GM20431 (cell line): ENCODE data around the gene CCSER1.
"Not testable (repeated sequence)": the region's sequence is repeated elsewhere in the genome, so short reads cannot be mapped to it uniquely, and the experiment has no call there.

ENCODE experiments used
- in situ Hi-C: fragments of 300-500 bp; cut with MseI, MboI; formaldehyde crosslinking; loops from one replicate; pipeline ENCODE4 v1.15.0; 2020; ENCODE audit warnings: low sequenced_read_pairs; ENCODE audit not compliant: unreplicated experiment

The CCSER1 gene

DNA sequence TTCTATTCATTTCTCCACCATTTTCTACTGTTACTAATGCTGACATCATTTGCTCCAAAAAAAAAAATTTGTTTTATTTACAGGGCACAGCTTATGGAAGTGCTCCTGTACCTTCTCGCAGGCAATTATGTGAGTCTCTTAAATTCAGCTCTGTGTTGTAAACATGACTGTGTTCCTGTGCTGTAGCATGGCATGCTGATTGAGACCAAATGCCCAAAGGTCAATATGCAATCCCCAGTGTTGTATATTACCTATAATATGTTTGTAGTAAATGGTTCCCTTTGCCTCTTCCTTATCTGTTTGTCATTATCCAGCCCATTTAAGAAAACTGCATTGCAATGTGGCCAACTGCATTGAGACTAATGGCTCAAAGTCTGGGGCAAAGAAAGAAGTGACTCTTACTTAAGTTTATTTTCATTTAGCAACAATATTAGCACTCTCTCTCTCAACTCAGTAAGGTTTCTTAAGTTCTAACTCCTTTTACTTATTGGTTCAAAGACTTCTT lies 1156.6 kb downstream of the CCSER1 start:
- in situ Hi-C loops: no loop called here

DNA sequence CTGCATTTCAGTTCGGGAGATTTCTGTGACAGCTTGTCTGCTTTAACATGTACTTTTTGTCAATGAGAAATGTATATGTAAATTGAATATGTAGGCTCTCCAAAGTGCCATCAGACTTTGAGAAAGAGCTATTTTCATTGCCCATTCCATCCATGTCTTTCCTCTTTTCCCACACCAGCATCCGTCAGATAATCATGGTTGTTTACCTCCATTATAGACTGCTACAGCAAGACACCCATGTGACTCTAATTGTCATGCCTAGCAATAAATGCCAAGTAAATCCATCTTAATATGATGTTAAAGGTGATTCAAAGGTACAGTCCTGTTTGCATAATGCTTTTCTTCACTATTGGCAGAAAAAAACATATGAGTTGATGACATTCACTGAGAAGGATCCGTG lies 1157.3 kb downstream of the CCSER1 start:
- in situ Hi-C loops: no loop called here

GRCh38 chr4:91285487-91285886 lies 1158.3 kb downstream of the CCSER1 start:
- in situ Hi-C loops: no loop called here

- in situ Hi-C loops: no loop called here
Observed at GRCh38 chr4:91288702-91289311, 1161.6 kb downstream of the CCSER1 start.

GRCh38 chr4:91298156-91298700 lies 1171.0 kb downstream of the CCSER1 start:
- in situ Hi-C loops: no loop called here

GRCh38 chr4:91298824-91299223 lies 1171.6 kb downstream of the CCSER1 start:
- in situ Hi-C loops: no loop called here

- in situ Hi-C loops: no loop called here
Observed at GRCh38 chr4:91302120-91302519, 1174.9 kb downstream of the CCSER1 start.

GRCh38 chr4:91304292-91304691 lies 1177.1 kb downstream of the CCSER1 start:
- in situ Hi-C loops: no loop called here

DNA sequence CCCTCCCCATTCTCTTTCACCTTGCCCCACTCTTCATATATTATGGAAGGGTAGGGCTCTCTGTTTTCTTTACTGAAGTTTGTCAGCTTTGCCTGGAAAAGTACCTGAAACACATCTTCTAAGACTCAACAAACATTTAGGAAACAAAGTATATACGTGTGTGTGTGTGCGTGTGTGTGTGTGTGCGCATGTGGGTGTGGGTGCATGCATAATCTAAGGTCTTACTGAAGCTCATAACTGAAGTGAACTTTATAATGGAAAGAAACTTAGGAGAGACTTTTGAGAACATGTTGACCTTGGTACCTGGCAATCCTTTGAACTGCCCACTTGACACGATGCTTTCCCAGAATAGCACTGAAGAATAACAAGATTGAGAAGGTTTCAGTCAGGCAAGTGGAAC lies 1190.2 kb downstream of the CCSER1 start:
- in situ Hi-C loops: no loop called here

DNA sequence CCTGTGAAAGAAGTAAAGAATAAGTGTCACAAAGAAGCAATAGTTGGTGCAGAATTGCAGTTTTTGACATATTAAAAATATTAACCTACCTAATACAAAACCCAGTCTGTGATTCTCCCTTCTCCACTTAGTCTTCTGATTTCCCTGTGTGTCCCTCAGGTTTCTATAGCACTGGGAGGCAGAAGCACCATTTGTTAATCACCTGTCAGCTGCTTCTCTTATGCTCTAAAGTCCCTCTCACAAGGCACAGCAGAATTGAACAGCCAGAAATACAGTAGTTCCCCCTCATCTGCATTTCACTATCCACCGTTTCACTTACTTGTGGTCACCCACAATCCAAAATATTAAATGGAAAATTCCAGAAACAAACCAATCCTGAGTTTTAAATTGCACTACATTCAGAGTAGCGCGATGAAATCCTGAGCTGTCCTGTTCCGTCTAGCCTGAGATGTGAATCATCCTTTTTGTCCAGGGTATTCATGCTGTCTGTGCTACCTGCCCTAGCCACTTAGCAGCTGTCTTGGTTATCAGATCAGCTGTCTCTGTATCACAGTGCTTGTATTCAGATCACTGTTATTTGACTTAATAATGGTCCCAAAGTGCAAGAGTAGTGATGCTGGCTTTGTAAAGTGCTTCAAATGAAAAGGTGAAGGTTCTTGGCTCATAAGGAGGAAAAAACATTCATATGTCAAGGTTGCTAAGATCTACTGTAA lies 1192.5 kb downstream of the CCSER1 start:
- in situ Hi-C loops: no loop called here

DNA sequence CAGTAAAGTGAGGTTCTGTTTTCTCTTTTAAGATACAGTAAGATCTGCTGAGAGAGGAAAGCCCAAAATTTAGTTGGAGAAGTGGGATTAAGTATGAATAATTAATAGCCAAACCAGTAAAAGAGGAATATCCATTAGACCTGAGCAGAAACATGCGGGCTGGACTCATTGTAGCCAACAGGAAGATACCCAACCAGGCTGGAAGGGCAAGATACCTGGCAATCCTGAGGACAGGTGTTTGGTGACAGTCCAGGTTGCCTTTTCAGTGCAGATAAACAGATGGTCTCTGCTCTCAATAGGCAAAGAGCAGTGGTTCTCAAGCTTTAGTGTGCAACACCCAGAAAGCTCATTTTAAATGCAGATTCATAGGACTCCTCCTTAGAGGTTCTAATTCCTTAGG lies 1195.8 kb downstream of the CCSER1 start:
- in situ Hi-C loops: no loop called here

- in situ Hi-C loops: no loop called here
Observed at GRCh38 chr4:91325495-91325894, 1198.3 kb downstream of the CCSER1 start.

GRCh38 chr4:91326167-91326566 lies 1199.0 kb downstream of the CCSER1 start:
- in situ Hi-C loops: not testable (repeated sequence)

- in situ Hi-C loops: no loop called here
Observed at GRCh38 chr4:91330555-91331137, 1203.5 kb downstream of the CCSER1 start.

DNA sequence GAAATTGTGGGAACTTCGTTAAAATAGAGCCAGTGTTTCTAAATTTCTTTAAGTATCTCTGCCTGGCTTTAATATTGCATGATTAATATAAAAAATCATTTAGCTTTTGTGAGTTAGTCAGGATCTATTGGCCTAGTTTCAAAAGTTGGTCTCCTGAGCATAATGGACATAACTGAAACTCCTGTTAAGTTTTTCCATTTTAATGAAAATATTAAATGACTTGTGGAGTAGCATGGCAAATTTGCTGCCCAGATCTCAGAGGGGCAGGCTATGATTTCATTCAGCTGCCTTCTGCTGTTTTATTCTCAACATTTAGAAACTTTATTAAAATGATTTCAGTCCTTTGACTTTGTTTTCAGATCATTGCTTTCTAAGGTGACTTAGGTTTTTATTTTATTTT lies 1213.6 kb downstream of the CCSER1 start:
- in situ Hi-C loops: no loop called here

DNA sequence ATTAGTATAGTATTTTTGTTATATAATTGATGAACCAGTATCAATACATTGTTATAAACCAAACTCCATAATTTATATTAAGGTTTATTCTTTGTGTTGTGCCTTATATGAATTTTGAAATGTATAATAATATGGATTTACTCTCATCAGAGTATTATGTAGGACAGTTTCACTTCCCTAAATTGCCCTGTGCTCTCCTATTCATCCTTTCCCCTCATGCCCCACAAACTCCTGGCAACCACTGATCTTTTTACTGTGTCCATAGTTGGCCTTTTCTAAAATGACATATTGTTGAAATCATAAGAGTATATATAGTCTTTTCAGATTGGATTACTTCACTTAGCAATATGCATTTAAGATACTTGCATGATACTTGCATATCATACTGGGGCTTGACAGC lies 1218.4 kb downstream of the CCSER1 start:
- in situ Hi-C loops: no loop called here

GRCh38 chr4:91356496-91356895 lies 1229.3 kb downstream of the CCSER1 start:
- in situ Hi-C loops: not testable (repeated sequence)

DNA sequence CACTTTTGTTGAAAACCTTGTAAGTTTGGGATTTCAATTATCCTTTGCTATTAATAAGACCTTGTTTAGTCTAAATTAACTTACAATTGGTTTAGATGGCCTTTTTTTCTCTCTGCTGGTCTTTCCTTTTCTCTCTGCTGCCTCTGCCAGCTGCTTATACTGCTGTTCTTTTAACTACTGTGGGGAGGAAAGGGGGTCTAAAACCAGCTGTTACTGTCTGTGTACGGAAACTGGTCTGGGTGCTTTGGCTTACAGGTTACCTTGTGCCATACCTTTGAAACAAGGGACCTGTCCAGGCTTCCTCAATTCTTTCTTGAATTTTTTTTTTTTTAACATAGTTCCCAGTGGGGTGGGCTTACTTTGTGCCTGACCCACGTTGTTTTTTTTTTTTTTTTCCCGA lies 1230.8 kb downstream of the CCSER1 start:
- in situ Hi-C loops: not testable (repeated sequence)

- in situ Hi-C loops: not testable (repeated sequence)
Observed at GRCh38 chr4:91358621-91359020, 1231.4 kb downstream of the CCSER1 start.

DNA sequence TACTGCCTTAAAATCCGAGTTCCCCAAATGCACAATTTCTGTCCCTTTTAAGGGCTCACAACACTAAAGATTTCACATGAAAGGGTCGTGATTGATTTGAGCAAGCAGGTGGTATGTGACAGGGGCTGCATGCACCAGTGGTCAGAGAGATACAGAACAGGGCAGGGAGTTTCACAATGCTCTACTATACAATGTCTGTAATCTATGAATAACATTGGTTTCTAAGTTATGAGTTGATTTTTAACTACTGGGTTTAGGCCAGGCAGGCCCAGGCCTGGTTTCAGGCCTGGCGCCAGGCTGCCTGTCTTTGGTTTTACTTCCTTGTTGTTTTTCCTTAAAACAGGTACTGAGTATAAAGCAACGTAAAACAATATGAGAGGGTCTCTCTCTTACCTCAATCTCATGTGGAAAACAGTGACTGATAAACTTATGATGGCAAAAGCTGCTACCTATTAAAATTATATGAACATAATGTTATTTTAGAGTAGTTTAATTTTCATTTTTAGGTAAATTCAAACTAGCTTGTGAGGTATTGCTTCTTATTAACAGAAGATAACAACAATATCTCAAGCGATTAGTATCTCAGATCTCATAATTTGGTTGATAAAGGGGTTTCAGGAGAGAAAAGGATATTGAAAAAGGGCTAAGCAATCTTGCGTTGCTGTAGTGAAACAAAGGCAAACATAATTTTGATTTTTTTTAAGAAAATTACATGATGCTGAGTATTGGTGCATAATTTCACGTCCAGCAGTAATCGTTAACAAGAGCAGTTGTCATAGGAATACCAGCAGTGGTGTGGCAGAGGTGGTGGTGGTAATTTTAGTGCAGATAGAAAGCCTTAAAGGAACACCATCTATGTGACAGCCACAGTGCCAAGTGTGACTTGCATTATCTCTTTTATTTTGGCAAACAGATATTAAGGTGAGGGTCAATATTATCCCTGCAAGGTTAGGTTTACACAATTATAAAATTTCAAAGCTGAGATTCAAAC lies 1232.1 kb downstream of the CCSER1 start:
- in situ Hi-C loops: no loop called here
